Suprapubic skin (tissue), 4 donors: Measurements from ENCODE around the gene IL31.
"Not testable (repeated sequence)": the region's sequence is repeated elsewhere in the genome, so short reads cannot be mapped to it uniquely, and the experiment has no call there.

Experiments
- POLR2A ChIP-seq, 2 donors: fragments of 450-650 bp; IDR thresholded peaks; one replicate each; pipeline ENCODE4 v1.6.1; 2017; ENCODE audit warnings: antibody characterized with exemption in 2 of 2, mild to moderate bottlenecking in 2 of 2, moderate library complexity in 2 of 2
- POLR2AphosphoS5 ChIP-seq, 3 donors: sonication (generic); formaldehyde crosslinking; IDR thresholded peaks; one replicate each; pipeline ENCODE4 v1.6.1; 2017; ENCODE audit warnings: antibody characterized with exemption in 3 of 3
- TF ChIP-seq, protein P1 (sequence below), 2 donors: fragments of 200-600 bp in 1 of 2; fragments of 450-650 bp in 1 of 2; sonication (generic) in 1 of 2; IDR thresholded peaks; one replicate each; pipeline ENCODE4 v1.5.1; 2016 to 2019; ENCODE audit warnings: antibody characterized with exemption in 2 of 2, mild to moderate bottlenecking in 1 of 2, moderate library complexity in 1 of 2

DNA sequence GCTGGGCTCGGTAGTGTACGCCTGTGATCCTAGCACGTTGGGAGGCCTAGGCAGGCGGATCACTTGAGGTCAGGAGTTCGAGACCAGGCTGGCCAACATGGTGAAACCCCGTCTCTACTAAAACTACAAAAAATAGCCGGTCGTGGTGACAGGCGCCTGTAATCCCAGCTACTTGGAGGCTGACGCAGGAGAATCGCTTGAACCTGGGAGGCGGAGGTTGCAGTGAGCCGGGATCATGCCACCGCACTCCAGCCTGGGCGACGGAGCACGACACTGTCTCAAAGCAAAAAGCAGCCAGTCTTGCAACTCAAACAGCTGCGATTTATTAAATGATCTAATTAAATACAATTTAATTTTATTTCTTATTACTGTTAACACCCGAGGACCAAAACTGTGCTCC lies 28.8 kb upstream of the IL31 start:
- TF ChIP-seq, protein P1, sequence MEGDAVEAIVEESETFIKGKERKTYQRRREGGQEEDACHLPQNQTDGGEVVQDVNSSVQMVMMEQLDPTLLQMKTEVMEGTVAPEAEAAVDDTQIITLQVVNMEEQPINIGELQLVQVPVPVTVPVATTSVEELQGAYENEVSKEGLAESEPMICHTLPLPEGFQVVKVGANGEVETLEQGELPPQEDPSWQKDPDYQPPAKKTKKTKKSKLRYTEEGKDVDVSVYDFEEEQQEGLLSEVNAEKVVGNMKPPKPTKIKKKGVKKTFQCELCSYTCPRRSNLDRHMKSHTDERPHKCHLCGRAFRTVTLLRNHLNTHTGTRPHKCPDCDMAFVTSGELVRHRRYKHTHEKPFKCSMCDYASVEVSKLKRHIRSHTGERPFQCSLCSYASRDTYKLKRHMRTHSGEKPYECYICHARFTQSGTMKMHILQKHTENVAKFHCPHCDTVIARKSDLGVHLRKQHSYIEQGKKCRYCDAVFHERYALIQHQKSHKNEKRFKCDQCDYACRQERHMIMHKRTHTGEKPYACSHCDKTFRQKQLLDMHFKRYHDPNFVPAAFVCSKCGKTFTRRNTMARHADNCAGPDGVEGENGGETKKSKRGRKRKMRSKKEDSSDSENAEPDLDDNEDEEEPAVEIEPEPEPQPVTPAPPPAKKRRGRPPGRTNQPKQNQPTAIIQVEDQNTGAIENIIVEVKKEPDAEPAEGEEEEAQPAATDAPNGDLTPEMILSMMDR (IDR thresholded peaks at IDR 0.05), result not testable (repeated sequence)
- not testable (repeated sequence) for TF ChIP-seq POLR2AphosphoS5, POLR2A (IDR thresholded peaks at IDR 0.05)
